Body of pancreas (tissue), 4 donors: ENCODE measurements around the gene TENM4.

Experiments
- CTCF ChIP-seq, 7 experiments: fragments of 450-650 bp in 4 of 7; fragments of 200-600 bp in 3 of 7; sonication (generic) in 3 of 7; IDR thresholded peaks; one replicate each; pipeline ENCODE4 v1.5.1; 2016 to 2019; ENCODE audit warnings: antibody characterized with exemption in 7 of 7
- POLR2A ChIP-seq, 3 donors: fragments of 450-650 bp; IDR thresholded peaks; one replicate each; pipeline ENCODE4 v1.6.1; 2016; ENCODE audit warnings: antibody characterized with exemption in 3 of 3, mild to moderate bottlenecking in 2 of 3

DNA sequence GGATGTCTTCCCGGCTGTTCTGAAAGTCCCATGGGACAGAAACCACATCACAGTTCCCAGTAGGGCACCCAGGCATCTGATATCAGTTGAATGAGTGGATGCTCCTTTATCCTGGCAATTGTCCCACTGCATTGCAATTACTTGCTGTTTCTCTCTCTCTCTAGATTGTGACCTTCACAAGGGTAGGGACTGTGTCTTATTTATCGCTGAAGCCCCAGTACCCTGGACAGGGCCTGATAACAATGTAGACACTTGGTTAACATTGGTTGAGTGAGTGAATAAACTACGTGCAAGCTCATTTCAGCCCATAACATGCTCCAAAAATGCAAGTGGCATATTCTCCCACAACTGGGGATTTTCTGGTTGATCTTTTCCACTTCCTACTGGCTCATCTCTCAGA, 672.5 kb downstream of the TENM4 start:
- TF ChIP-seq CTCF (IDR thresholded peaks at IDR 0.05) (no peak), POLR2A (IDR thresholded peaks at IDR 0.05) (no peak)
